MM.1S (cell line): Measurements from ENCODE around the gene COG8.

Experiments used
- EZH2 ChIP-seq: fragments of 300-600 bp; sonication (generic); optimal IDR thresholded peaks from 2 replicates; pipeline ENCODE3; 2017; ENCODE audit warnings: low read depth, mild to moderate bottlenecking, antibody characterized with exemption, low read length, mixed read lengths
- TF ChIP-seq, protein P1 (sequence below): fragments of 300-600 bp; sonication (generic); IDR thresholded peaks from 2 replicates; pipeline ENCODE4 v1.5.1; 2016; ENCODE audit warnings: antibody characterized with exemption, low read length, mixed read lengths

DNA sequence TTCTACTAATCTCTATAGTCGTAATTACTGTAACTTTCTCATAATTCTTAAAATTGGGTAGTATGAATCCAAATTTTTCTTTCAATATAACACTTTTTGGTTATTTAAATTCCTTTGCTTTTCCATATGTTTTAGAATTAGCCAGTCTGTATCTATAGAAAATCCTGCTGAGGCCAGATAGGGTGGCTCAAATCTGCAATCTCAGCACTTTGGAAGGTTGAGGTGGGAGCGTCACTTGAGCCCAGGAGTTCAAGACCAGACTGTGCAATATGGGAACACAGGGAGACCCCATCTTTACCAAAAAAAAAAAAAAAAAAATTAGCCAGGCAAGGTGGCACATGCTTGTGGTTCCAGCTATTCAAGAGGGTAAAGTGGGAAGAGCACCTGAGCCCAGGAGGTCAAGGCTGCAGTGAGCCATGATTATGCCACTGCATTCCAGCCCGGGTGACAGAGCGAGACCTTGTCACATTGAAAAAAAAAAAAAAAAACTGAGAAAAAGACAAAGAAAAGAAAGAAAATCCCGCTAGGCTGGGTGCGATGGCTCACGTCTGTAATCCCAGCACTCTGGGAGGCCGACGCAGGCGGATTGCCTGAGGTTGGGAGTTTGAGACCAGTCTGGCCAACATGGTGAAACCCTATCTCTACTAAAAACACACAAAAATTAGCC is 37.2 kb upstream of the COG8 start:
- TF ChIP-seq, protein P1, sequence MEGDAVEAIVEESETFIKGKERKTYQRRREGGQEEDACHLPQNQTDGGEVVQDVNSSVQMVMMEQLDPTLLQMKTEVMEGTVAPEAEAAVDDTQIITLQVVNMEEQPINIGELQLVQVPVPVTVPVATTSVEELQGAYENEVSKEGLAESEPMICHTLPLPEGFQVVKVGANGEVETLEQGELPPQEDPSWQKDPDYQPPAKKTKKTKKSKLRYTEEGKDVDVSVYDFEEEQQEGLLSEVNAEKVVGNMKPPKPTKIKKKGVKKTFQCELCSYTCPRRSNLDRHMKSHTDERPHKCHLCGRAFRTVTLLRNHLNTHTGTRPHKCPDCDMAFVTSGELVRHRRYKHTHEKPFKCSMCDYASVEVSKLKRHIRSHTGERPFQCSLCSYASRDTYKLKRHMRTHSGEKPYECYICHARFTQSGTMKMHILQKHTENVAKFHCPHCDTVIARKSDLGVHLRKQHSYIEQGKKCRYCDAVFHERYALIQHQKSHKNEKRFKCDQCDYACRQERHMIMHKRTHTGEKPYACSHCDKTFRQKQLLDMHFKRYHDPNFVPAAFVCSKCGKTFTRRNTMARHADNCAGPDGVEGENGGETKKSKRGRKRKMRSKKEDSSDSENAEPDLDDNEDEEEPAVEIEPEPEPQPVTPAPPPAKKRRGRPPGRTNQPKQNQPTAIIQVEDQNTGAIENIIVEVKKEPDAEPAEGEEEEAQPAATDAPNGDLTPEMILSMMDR, result no peak
- no peak for TF ChIP-seq EZH2
